K562 (cell line): ENCODE results near the gene KCNMB2. TPM values are rescaled to one million over a fixed set of nuclear protein-coding genes. Genes with fewer than 3 reads are reported as not detected.

ENCODE experiments used
- ATAC-seq: fragments of 200-7000 bp; cut with Tn5 transposase; 3 replicates; pipeline ENCODE4 v1.9.1; 2020; ENCODE audit warnings: moderate library complexity
- BruUV-seq: library from RNA; stranded (reverse); fragments of 400-500 nt; replicated peaks from 2 replicates; lab custom pipeline; 2021; lab: Mats Ljungman, UMichigan
- CTCF ChIA-PET: fragments of 300-600 bp; formaldehyde crosslinking; extraction: SDS; loops from one replicate; lab custom pipeline; 2021; ENCODE audit warnings: low intra/inter-chr PET ratio; lab: Yijun Ruan, JAX
- POLR2A ChIA-PET: fragments of 300-600, 350-650 bp; sonication (Branson Sonifier 250); formaldehyde crosslinking; extraction: SDS; loops from one replicate; lab custom pipeline; 2021; ENCODE audit warnings: antibody characterized with exemption, inconsistent platforms; lab: Yijun Ruan, JAX
- DNase-seq, 4 experiments: peaks; one replicate each; pipeline versions ENCODE4 v3.0.0 to v3.0.0-alpha.2; 2011 to 2018; ENCODE audit warnings: low spot score in 3 of 4, mixed read lengths in 3 of 4; ENCODE audit errors: extremely low read depth in 1 of 4
- FAIRE-seq: peaks from 2 replicates; lab custom pipeline; 2011; peaks lifted over from hg19 to GRCh38; lab: Jason Lieb, UNC
- H2AFZ ChIP-seq: 2 replicates; pipeline ENCODE4 v1.6.0; 2011; ENCODE audit warnings: low read depth, low read length, control low read depth, inconsistent platforms
- H3K27ac ChIP-seq: fragments of 200-600 bp; 3 replicates; pipeline ENCODE4 v1.8.0; 2011; ENCODE audit warnings: low read depth, mild to moderate bottlenecking, control low read depth, inconsistent platforms, low read length, moderate library complexity, mixed read lengths; ENCODE audit errors: extremely low read depth
- H3K27me3 ChIP-seq, 2 experiments: fragments of 300-600 bp in 1 of 2; 2 replicates in 1 of 2; 3 replicates in 1 of 2; pipeline versions ENCODE4 v1.6.0 to v1.8.0; 2011; ENCODE audit warnings: inconsistent platforms in 2 of 2, low read length in 2 of 2, mild to moderate bottlenecking in 1 of 2, mixed read lengths in 1 of 2, moderate library complexity in 1 of 2; ENCODE audit not compliant: control insufficient read depth in 2 of 2, insufficient read depth in 2 of 2
- H3K36me3 ChIP-seq: fragments of 300-600 bp; 3 replicates; pipeline ENCODE4 v1.8.0; 2011; ENCODE audit warnings: mild to moderate bottlenecking, low read length, inconsistent platforms; ENCODE audit not compliant: control insufficient read depth, insufficient read depth
- H3K4me1 ChIP-seq, 2 experiments: fragments of 200-600 bp in 1 of 2; replicated peaks in 1 of 2; 2 replicates in 1 of 2; 3 replicates in 1 of 2; pipeline versions ENCODE4 v1.5.1 to v1.8.0; 2011; ENCODE audit warnings: inconsistent platforms in 2 of 2, low read length in 2 of 2, mild to moderate bottlenecking in 1 of 2, mixed read lengths in 1 of 2, moderate library complexity in 1 of 2; ENCODE audit not compliant: control insufficient read depth in 2 of 2, insufficient read depth in 2 of 2
- H3K4me2 ChIP-seq: 2 replicates; pipeline ENCODE4 v1.6.1; 2011; ENCODE audit warnings: low read length, control low read depth, inconsistent platforms, mixed read lengths; ENCODE audit not compliant: insufficient read depth
- H3K4me3 ChIP-seq: fragments of 200-600 bp; sonication (generic), shearing (Covaris generic); 2 replicates; pipeline ENCODE4 v1.5.1; 2016; ENCODE audit warnings: control low read depth, inconsistent platforms
- H3K79me2 ChIP-seq: fragments of 200-600 bp; 3 replicates; pipeline ENCODE4 v1.8.0; 2011; ENCODE audit warnings: low read length, inconsistent platforms; ENCODE audit not compliant: control insufficient read depth, insufficient read depth
- H3K9ac ChIP-seq, 2 experiments: 2 replicates each; pipeline versions ENCODE4 v1.6.0 to v1.6.1; 2011; ENCODE audit warnings: low read depth in 2 of 2, low read length in 2 of 2, control low read depth in 1 of 2, inconsistent platforms in 1 of 2, mild to moderate bottlenecking in 1 of 2, mixed read lengths in 1 of 2; ENCODE audit not compliant: insufficient read depth in 1 of 2
- H3K9me1 ChIP-seq: one replicate; pipeline ENCODE4 v1.6.0; 2011; ENCODE audit warnings: inconsistent platforms, mild to moderate bottlenecking, low read length, moderate library complexity; ENCODE audit not compliant: control insufficient read depth, insufficient read depth
- H3K9me3 ChIP-seq: replicated peaks from 2 replicates; pipeline ENCODE4 v1.5.1; 2011; ENCODE audit warnings: low read depth, low read length, inconsistent platforms; ENCODE audit not compliant: control insufficient read depth, insufficient read depth
- H4K20me1 ChIP-seq: replicated peaks from 2 replicates; pipeline ENCODE4 v1.6.1; 2011; ENCODE audit warnings: low read length, inconsistent platforms, mixed read lengths; ENCODE audit not compliant: control insufficient read depth, insufficient read depth
- CXXC5 ChIP-seq: fragments of 250-450 bp; sonication (Bioruptor Pico); IDR thresholded peaks from 2 replicates; pipeline ENCODE4 v1.8.0; 2022; ENCODE audit warnings: inconsistent platforms, mild to moderate bottlenecking, moderate library complexity
- ZNF668 ChIP-seq: fragments of 250-450 bp; sonication (Bioruptor Pico); IDR thresholded peaks from 2 replicates; pipeline ENCODE4 v1.8.0; 2022; ENCODE audit warnings: mild to moderate bottlenecking, inconsistent platforms
- ZNF830 ChIP-seq: fragments of 250-450 bp; sonication (Bioruptor Pico); IDR thresholded peaks from 2 replicates; pipeline ENCODE4 v1.5.0; 2021; ENCODE audit warnings: mild to moderate bottlenecking
- WGBS: fragments of 100-300 bp; shearing (Covaris generic); methylation state at CpG from one replicate; pipeline ENCODE4 v1.1.6; 2016; ENCODE audit warnings: low coverage, mixed read lengths; ENCODE audit not compliant: insufficient coverage; ENCODE audit errors: missing lambda C conversion rate; 5-methylcytosine and 5-hydroxymethylcytosine counted together
- in situ Hi-C: fragments of 300-500 bp; cut with MboI; formaldehyde crosslinking; loops from 4 replicates; pipeline ENCODE4 v1.15.0; 2018; ENCODE audit warnings: inconsistent platforms, mixed read lengths
- intact Hi-C: fragments of 100-400 bp; cut with micrococcal nuclease; formaldehyde crosslinking; loops from 2 replicates; pipeline ENCODE4 v1.14.2; 2022
- polyA plus RNA-seq, 8 experiments: library from polyadenylated mRNA; depleted of rRNA in 4 of 8; stranded (reverse) in 5 of 8; unstranded in 3 of 8; fragments of >200 nt; fragmentation: Nextera tagmentation in 2 of 8; fragmentation: Illumina TruSeq in 1 of 8; extraction: Ambion mirVana in 2 of 8; extraction: Trizol in 1 of 8; gene quantifications; 2 replicates each; pipeline versions ENCODE4 v1.2.1 to v1.2.3, GENCODE V29; 2011 to 2014; ENCODE audit warnings: inconsistent platforms in 1 of 8, missing spikeins in 1 of 8
- total RNA-seq, 7 experiments: library from RNA; depleted of rRNA in 6 of 7; stranded (reverse); fragments of >200 nt in 6 of 7; fragmentation: Illumina TruSeq in 2 of 7; extraction: Trizol in 2 of 7; gene quantifications; 2 replicates each; pipeline versions ENCODE4 v1.2.1 to v1.2.3, GENCODE V29; 2011 to 2021; ENCODE audit warnings: low replicate concordance in 1 of 7
- TF ChIP-seq, protein P1 (sequence below): fragments of 450-650 bp; IDR thresholded peaks from 2 replicates; pipeline ENCODE4 v1.6.1; 2018; ENCODE audit warnings: mild to moderate bottlenecking, low read depth; ENCODE audit not compliant: partially characterized antibody
- TF ChIP-seq, protein P2 (sequence below): fragments of 450-650 bp; formaldehyde crosslinking; IDR thresholded peaks from 2 replicates; pipeline ENCODE4 v1.4.0; 2020; ENCODE audit warnings: mild to moderate bottlenecking, moderate library complexity
- TF ChIP-seq, protein P3 (sequence below): IDR thresholded peaks from 2 replicates; pipeline ENCODE4 v1.6.1; 2016; ENCODE audit warnings: missing genetic modification characterization, missing compliant biosample characterization

The KCNMB2 gene
- total and polyA plus RNA-seq, 9 of the 15 experiments (the other 6 are each of a cell fraction or from before 2014, with no cell fraction given), result 0.04 to 0.15 TPM; not detected in 7

DNA sequence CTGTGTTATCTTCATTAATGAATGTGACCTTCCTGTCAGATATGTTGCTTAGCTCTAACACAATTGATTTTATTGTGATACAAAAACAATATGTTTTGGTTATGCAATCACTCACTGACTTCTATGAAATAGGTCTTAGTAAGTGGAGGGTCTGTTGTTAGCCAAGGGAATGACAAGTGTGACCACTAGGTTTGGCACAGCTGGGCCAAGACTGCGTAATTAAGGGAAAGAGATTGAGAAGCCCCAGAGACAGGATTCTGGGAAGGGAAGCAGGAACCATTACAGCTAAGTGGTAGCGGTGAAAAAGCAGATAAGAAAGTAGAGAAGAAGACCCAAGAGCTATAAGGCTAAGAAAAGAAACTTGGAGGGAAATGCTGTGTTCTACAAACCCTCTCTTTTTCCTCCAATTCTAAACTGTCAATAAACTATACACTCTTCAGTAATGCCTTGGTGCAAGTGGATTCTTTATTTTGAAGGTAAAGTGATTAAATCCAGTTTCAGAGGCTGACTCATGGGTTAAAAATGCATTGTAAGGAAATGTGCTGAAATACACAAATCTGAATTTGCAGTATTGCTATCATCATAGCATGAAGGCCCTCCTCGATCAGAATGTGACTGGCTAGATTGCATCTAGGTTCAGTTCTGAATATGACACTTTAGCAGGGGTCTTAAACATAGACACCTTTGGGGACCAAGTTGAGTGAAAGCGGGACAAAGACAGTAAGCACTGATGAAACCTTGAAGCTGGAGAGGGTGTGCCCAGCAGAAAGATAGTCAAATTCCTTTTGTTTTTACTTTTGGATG lies 26.1 kb downstream of the KCNMB2 start:
- H3K27ac ChIP-seq, result no peak overlapping the region
- 0% methylated on average over 4 of the region's 4 CpGs for WGBS
- ChIA-PET POLR2A (no interaction called here), CTCF (no interaction called here)
- H3K36me3 ChIP-seq, result no peaks in the 10 kb centered on the region
- DNase-seq, result no peak
- no peaks in the 10 kb centered on the region for H3K79me2 ChIP-seq
- no peak overlapping the region for H3K9ac ChIP-seq
- no peaks in the 10 kb centered on the region for H3K27me3 ChIP-seq
- no peaks in the 10 kb centered on the region for H3K9me1 ChIP-seq
- H4K20me1 ChIP-seq, result no peaks in the 10 kb centered on the region
- no peak for FAIRE-seq
- H3K4me1 ChIP-seq, result no peaks in the 10 kb centered on the region
- no TSS peak for BruUV-seq
- no peak for ATAC-seq
- no peak overlapping the region for H3K4me2 ChIP-seq
- intact Hi-C loops (no loop called here), in situ Hi-C loops (no loop called here)
- no peaks in the 10 kb centered on the region for H3K9me3 ChIP-seq
- no peak overlapping the region for H3K4me3 ChIP-seq
- H2AFZ ChIP-seq, result no peak overlapping the region
- TF ChIP-seq, protein P1, sequence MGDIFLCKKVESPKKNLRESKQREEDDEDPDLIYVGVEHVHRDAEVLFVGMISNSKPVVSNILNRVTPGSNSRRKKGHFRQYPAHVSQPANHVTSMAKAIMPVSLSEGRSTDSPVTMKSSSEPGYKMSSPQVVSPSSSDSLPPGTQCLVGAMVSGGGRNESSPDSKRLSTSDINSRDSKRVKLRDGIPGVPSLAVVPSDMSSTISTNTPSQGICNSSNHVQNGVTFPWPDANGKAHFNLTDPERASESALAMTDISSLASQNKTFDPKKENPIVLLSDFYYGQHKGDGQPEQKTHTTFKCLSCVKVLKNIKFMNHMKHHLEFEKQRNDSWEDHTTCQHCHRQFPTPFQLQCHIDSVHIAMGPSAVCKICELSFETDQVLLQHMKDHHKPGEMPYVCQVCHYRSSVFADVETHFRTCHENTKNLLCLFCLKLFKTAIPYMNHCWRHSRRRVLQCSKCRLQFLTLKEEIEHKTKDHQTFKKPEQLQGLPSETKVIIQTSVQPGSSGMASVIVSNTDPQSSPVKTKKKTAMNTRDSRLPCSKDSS, result no peak
- TF ChIP-seq CXXC5 (CRISPR knock-in tag) (no peak), ZNF668 (CRISPR knock-in tag) (no peak), ZNF830 (CRISPR knock-in tag) (no peak)
- TF ChIP-seq, protein P2, sequence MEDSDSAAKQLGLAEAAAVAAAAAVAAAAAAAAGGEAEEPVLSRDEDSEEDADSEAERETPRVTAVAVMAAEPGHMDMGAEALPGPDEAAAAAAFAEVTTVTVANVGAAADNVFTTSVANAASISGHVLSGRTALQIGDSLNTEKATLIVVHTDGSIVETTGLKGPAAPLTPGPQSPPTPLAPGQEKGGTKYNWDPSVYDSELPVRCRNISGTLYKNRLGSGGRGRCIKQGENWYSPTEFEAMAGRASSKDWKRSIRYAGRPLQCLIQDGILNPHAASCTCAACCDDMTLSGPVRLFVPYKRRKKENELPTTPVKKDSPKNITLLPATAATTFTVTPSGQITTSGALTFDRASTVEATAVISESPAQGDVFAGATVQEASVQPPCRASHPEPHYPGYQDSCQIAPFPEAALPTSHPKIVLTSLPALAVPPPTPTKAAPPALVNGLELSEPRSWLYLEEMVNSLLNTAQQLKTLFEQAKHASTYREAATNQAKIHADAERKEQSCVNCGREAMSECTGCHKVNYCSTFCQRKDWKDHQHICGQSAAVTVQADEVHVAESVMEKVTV (CRISPR knock-in tag), result no peak
- TF ChIP-seq, protein P3, sequence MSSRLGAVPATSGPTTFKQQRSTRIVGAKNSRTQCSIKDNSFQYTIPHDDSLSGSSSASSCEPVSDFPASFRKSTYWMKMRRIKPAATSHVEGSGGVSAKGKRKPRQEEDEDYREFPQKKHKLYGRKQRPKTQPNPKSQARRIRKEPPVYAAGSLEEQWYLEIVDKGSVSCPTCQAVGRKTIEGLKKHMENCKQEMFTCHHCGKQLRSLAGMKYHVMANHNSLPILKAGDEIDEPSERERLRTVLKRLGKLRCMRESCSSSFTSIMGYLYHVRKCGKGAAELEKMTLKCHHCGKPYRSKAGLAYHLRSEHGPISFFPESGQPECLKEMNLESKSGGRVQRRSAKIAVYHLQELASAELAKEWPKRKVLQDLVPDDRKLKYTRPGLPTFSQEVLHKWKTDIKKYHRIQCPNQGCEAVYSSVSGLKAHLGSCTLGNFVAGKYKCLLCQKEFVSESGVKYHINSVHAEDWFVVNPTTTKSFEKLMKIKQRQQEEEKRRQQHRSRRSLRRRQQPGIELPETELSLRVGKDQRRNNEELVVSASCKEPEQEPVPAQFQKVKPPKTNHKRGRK (tag), result no peak
